ENCODE results near the gene TAS1R2. TPM values are rescaled to one million over a fixed set of nuclear protein-coding genes. Genes with fewer than 3 reads are reported as not detected.

Gene TAS1R2
- total and polyA plus RNA-seq, 2 of the 13 experiments (the other 11 are each of a cell fraction or from before 2014, with no cell fraction given): not detected

- TF ChIP-seq AGO1 (IDR thresholded peaks at IDR 0.05; ENCODE audit: low read depth, low read length, poor library complexity, severe bottlenecking): no peak
- TF ChIP-seq ZNF564 (CRISPR knock-in tag; IDR thresholded peaks at IDR 0.05): peak; percentile 73; the same call in 1 of the 2 replicates
- peak; percentile 39 to 73; a peak in 3 of 4 replicates for TF ChIP-seq POLR2A (IDR thresholded peaks at IDR 0.05; ENCODE audit: insufficient read depth in 1 of 2, low read depth in 2 of 2, low read length in 2 of 2)
- TF ChIP-seq ZNF18 (CRISPR knock-in tag; IDR thresholded peaks at IDR 0.05; ENCODE audit: insufficient replicate concordance): peak; percentile 42
- peak; percentile 64; the same call in 1 of the 2 replicates for TF ChIP-seq HIVEP1 (CRISPR knock-in tag; IDR thresholded peaks at IDR 0.05)
- TF ChIP-seq YEATS4 (CRISPR knock-in tag; IDR thresholded peaks at IDR 0.05; ENCODE audit: borderline replicate concordance): peak; percentile 55; the same call in 1 of the 2 replicates
- no peak for TF ChIP-seq RNF2 (conservative IDR thresholded peaks at IDR 0.05; ENCODE audit: low read depth)
- peak; percentile 41; the same call in 1 of the 2 replicates for TF ChIP-seq ZNF362 (CRISPR knock-in tag; IDR thresholded peaks at IDR 0.05; ENCODE audit: borderline replicate concordance)
- no peak for TF ChIP-seq ISX (CRISPR knock-in tag; conservative IDR thresholded peaks at IDR 0.05)
- TF ChIP-seq ZKSCAN8 (CRISPR knock-in tag; IDR thresholded peaks at IDR 0.05; ENCODE audit: borderline replicate concordance): peak; percentile 80; the same call in 1 of the 2 replicates
- peak; percentile 37; the same call in 1 of the 2 replicates for TF ChIP-seq KDM4B (CRISPR knock-in tag; IDR thresholded peaks at IDR 0.05)
- TF ChIP-seq MED1 (CRISPR knock-in tag; IDR thresholded peaks at IDR 0.05): peak; percentile 93
- TF ChIP-seq ZNF550 (CRISPR knock-in tag; IDR thresholded peaks at IDR 0.05; ENCODE audit: borderline replicate concordance): no peak
- TF ChIP-seq DDIT3 (CRISPR knock-in tag; IDR thresholded peaks at IDR 0.05): no peak
- TF ChIP-seq, protein P1, sequence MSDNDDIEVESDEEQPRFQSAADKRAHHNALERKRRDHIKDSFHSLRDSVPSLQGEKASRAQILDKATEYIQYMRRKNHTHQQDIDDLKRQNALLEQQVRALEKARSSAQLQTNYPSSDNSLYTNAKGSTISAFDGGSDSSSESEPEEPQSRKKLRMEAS (IDR thresholded peaks at IDR 0.05): peak; percentile 75
- no peak for TF ChIP-seq ZNF781 (CRISPR knock-in tag; IDR thresholded peaks at IDR 0.05; ENCODE audit: borderline replicate concordance, not compliant biosample characterization)
- no peak for TF ChIP-seq ZMYM2 (CRISPR knock-in tag; IDR thresholded peaks at IDR 0.05)
- TF ChIP-seq SRY (CRISPR knock-in tag; IDR thresholded peaks at IDR 0.05): 0 out of 2 replicates have a peak, but pooled peaks have one; percentile 56
- no peak; the same call in 1 of the 2 replicates for TF ChIP-seq RCOR2 (CRISPR knock-in tag; IDR thresholded peaks at IDR 0.05)
- no peak for TF ChIP-seq ZNF597 (CRISPR knock-in tag; IDR thresholded peaks at IDR 0.05)
- TF ChIP-seq, protein P2, sequence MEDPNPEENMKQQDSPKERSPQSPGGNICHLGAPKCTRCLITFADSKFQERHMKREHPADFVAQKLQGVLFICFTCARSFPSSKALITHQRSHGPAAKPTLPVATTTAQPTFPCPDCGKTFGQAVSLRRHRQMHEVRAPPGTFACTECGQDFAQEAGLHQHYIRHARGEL (CRISPR knock-in tag; IDR thresholded peaks at IDR 0.05): no peak
- TF ChIP-seq, protein P3, sequence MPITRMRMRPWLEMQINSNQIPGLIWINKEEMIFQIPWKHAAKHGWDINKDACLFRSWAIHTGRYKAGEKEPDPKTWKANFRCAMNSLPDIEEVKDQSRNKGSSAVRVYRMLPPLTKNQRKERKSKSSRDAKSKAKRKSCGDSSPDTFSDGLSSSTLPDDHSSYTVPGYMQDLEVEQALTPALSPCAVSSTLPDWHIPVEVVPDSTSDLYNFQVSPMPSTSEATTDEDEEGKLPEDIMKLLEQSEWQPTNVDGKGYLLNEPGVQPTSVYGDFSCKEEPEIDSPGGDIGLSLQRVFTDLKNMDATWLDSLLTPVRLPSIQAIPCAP (CRISPR knock-in tag; IDR thresholded peaks at IDR 0.05; ENCODE audit: low read depth): no peak
- no peak for TF ChIP-seq LCORL (IDR thresholded peaks at IDR 0.05)
- peak; percentile 87 for TF ChIP-seq LCORL (CRISPR knock-in tag; IDR thresholded peaks at IDR 0.05)
- peak; percentile 59; the same call in 1 of the 2 replicates for TF ChIP-seq ZNF331 (CRISPR knock-in tag; IDR thresholded peaks at IDR 0.05)
Measured at GRCh38 chr1:18901147-18901951, 41.9 kb upstream of the TAS1R2 start (continued).

All from HepG2 (cell line).